ENCODE results near the gene COQ5. TPM values are rescaled to one million over a fixed set of nuclear protein-coding genes. Genes with fewer than 3 reads are reported as not detected.

Gene COQ5
- total and polyA plus RNA-seq, 4 donors, result 25.0 to 33.6 (median 30.6) TPM

GRCh38 chr12:120537856-120538220, 8.9 kb upstream of the COQ5 start:
- H3K9ac ChIP-seq (ENCODE audit: low read depth in 1 of 2, low read length in 2 of 2), result peak overlapping the region in 1 of 2 donors; percentile 32
- H3K4me1 ChIP-seq (ENCODE audit: control insufficient read depth in 4 of 4, insufficient read depth in 4 of 4, low read length in 3 of 4), result peaks cover 15 to 59% (median 50%) of the 10 kb centered on the region in 4 donors

More at GRCh38 chr12:120537856-120538220, 8.9 kb upstream of the COQ5 start:
- peak overlapping the region; percentile 31 to 82 for H3K27ac ChIP-seq (ENCODE audit: low read depth in 1 of 2, low read length in 2 of 2)
- H3K27me3 ChIP-seq (ENCODE audit: control insufficient read depth in 4 of 4, insufficient read depth in 4 of 4, low read length in 3 of 4), result no peaks in the 10 kb centered on the region
- no peak for DNase-seq (ENCODE audit: low spot score)
- WGBS, result 42% methylated on average over 4 of the region's 4 CpGs
- H3K9me3 ChIP-seq (ENCODE audit: control insufficient read depth in 4 of 4, low read length in 3 of 4), result no peaks in the 10 kb centered on the region
- TF ChIP-seq HNF4A (conservative IDR thresholded peaks at IDR 0.05), result no peak
- TF ChIP-seq, protein P1, sequence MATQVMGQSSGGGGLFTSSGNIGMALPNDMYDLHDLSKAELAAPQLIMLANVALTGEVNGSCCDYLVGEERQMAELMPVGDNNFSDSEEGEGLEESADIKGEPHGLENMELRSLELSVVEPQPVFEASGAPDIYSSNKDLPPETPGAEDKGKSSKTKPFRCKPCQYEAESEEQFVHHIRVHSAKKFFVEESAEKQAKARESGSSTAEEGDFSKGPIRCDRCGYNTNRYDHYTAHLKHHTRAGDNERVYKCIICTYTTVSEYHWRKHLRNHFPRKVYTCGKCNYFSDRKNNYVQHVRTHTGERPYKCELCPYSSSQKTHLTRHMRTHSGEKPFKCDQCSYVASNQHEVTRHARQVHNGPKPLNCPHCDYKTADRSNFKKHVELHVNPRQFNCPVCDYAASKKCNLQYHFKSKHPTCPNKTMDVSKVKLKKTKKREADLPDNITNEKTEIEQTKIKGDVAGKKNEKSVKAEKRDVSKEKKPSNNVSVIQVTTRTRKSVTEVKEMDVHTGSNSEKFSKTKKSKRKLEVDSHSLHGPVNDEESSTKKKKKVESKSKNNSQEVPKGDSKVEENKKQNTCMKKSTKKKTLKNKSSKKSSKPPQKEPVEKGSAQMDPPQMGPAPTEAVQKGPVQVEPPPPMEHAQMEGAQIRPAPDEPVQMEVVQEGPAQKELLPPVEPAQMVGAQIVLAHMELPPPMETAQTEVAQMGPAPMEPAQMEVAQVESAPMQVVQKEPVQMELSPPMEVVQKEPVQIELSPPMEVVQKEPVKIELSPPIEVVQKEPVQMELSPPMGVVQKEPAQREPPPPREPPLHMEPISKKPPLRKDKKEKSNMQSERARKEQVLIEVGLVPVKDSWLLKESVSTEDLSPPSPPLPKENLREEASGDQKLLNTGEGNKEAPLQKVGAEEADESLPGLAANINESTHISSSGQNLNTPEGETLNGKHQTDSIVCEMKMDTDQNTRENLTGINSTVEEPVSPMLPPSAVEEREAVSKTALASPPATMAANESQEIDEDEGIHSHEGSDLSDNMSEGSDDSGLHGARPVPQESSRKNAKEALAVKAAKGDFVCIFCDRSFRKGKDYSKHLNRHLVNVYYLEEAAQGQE (IDR thresholded peaks at IDR 0.05), result no peak
- no peak for TF ChIP-seq SP1 (IDR thresholded peaks at IDR 0.05)
- no peak for TF ChIP-seq ZBTB33 (IDR thresholded peaks at IDR 0.05)
- no peak for TF ChIP-seq ATF3 (IDR thresholded peaks at IDR 0.05)
- TF ChIP-seq HNF4G (IDR thresholded peaks at IDR 0.05), result no peak
- no peak for TF ChIP-seq GABPA (IDR thresholded peaks at IDR 0.05 in 1 of 2, conservative IDR thresholded peaks at IDR 0.05 in 1 of 2)
- TF ChIP-seq RXRA (IDR thresholded peaks at IDR 0.05), result no peak
- TF ChIP-seq EGR1 (IDR thresholded peaks at IDR 0.05; ENCODE audit: low read depth in 2 of 2), result no peak
- no peak for TF ChIP-seq MAX (IDR thresholded peaks at IDR 0.05)
- TF ChIP-seq, protein P2, sequence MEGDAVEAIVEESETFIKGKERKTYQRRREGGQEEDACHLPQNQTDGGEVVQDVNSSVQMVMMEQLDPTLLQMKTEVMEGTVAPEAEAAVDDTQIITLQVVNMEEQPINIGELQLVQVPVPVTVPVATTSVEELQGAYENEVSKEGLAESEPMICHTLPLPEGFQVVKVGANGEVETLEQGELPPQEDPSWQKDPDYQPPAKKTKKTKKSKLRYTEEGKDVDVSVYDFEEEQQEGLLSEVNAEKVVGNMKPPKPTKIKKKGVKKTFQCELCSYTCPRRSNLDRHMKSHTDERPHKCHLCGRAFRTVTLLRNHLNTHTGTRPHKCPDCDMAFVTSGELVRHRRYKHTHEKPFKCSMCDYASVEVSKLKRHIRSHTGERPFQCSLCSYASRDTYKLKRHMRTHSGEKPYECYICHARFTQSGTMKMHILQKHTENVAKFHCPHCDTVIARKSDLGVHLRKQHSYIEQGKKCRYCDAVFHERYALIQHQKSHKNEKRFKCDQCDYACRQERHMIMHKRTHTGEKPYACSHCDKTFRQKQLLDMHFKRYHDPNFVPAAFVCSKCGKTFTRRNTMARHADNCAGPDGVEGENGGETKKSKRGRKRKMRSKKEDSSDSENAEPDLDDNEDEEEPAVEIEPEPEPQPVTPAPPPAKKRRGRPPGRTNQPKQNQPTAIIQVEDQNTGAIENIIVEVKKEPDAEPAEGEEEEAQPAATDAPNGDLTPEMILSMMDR (IDR thresholded peaks at IDR 0.05; ENCODE audit: low read depth, low read length, missing input control), result no peak
- TF ChIP-seq NR2F2 (IDR thresholded peaks at IDR 0.05), result no peak
- TF ChIP-seq FOXA2 (IDR thresholded peaks at IDR 0.05), result no peak
- no peak for TF ChIP-seq TAF1 (conservative IDR thresholded peaks at IDR 0.05)
- no peak for TF ChIP-seq JUND (IDR thresholded peaks at IDR 0.05)
- H3K36me3 ChIP-seq (ENCODE audit: control insufficient read depth in 4 of 4, insufficient read depth in 3 of 4, low read depth in 1 of 4, low read length in 3 of 4), result peaks cover 0 to 3% (median under 1%) of the 10 kb centered on the region in 4 donors
- H3K4me3 ChIP-seq (ENCODE audit: low read depth in 1 of 3, low read length in 3 of 3), result peak overlapping the region in 2 of 3 donors; percentile 6 to 29
